Neural cell (in vitro differentiated cells): Measurements from ENCODE around the gene CHRNB4. TPM values are rescaled to one million over a fixed set of nuclear protein-coding genes. Genes with fewer than 3 reads are reported as not detected.

Experiments used
- H2AFZ ChIP-seq: fragments of 200-600, 300-800 bp; sonication (generic), shearing (Covaris generic); 2 replicates; pipeline ENCODE4 v1.6.0; 2014; ENCODE audit warnings: low read depth, mild to moderate bottlenecking, antibody characterized with exemption, low read length, moderate library complexity
- H3F3A ChIP-seq: fragments of 200-600 bp; shearing (Covaris generic); 2 replicates; pipeline ENCODE4 v1.6.1; 2016; ENCODE audit warnings: mild to moderate bottlenecking, moderate library complexity, mixed read lengths, antibody characterized with exemption, low read length; ENCODE audit not compliant: insufficient read depth, poor library complexity, severe bottlenecking
- H3K27ac ChIP-seq: fragments of 200-600, 300-800 bp; sonication (generic), shearing (Covaris generic); 2 replicates; pipeline ENCODE4 v1.5.1; 2014; ENCODE audit warnings: mild to moderate bottlenecking, low read length, moderate library complexity
- H3K27me3 ChIP-seq: fragments of 300-800, 200-600 bp; sonication (generic), shearing (Covaris generic); 2 replicates; pipeline ENCODE4 v1.6.0; 2014; ENCODE audit warnings: mild to moderate bottlenecking, low read depth, low read length, moderate library complexity; ENCODE audit not compliant: insufficient read depth
- H3K36me3 ChIP-seq: fragments of 300-800, 200-600 bp; sonication (generic), shearing (Covaris generic); 2 replicates; pipeline ENCODE4 v1.5.1; 2014; ENCODE audit warnings: mild to moderate bottlenecking, antibody characterized with exemption, low read length, moderate library complexity; ENCODE audit not compliant: insufficient read depth
- H3K4me2 ChIP-seq: fragments of 300-800, 200-600 bp; sonication (generic), shearing (Covaris generic); 2 replicates; pipeline ENCODE4 v1.6.0; 2014; ENCODE audit warnings: mild to moderate bottlenecking, low read length
- H3K4me3 ChIP-seq: fragments of 300-800, 200-600 bp; sonication (generic), shearing (Covaris generic); 2 replicates; pipeline ENCODE4 v1.5.1; 2014; ENCODE audit warnings: mild to moderate bottlenecking, low read length, moderate library complexity
- H3K79me2 ChIP-seq: fragments of 200-600 bp; shearing (Covaris generic); replicated peaks from 2 replicates; pipeline ENCODE4 v1.6.0; 2014; ENCODE audit warnings: mild to moderate bottlenecking, low read length, moderate library complexity; ENCODE audit not compliant: insufficient read depth
- H3K9ac ChIP-seq: fragments of 300-800, 200-600 bp; sonication (generic), shearing (Covaris generic); 2 replicates; pipeline ENCODE4 v1.6.1; 2016; ENCODE audit warnings: mild to moderate bottlenecking, low read length, mixed read lengths
- H3K9me2 ChIP-seq: fragments of 200-600 bp; shearing (Covaris generic); 2 replicates; pipeline ENCODE4 v1.6.1; 2016; ENCODE audit warnings: mild to moderate bottlenecking, low read length, mixed read lengths; ENCODE audit not compliant: insufficient read depth
- H3K9me3 ChIP-seq: fragments of 200-600, 300-800 bp; sonication (generic), shearing (Covaris generic); 2 replicates; pipeline ENCODE4 v1.6.1; 2016; ENCODE audit warnings: mild to moderate bottlenecking, mixed run types, low read length, moderate library complexity, mixed read lengths
- H4K20me1 ChIP-seq: fragments of 200-600 bp; shearing (Covaris generic); 2 replicates; pipeline ENCODE4 v1.6.1; 2016; ENCODE audit warnings: mild to moderate bottlenecking, mixed run types; ENCODE audit not compliant: insufficient read depth
- EP300 ChIP-seq: fragments of 450-650 bp; conservative IDR thresholded peaks from 2 replicates; pipeline ENCODE4 v1.6.1; 2014; ENCODE audit warnings: antibody characterized with exemption, mild to moderate bottlenecking, moderate library complexity; ENCODE audit not compliant: poor library complexity, severe bottlenecking
- EZH2 ChIP-seq: fragments of 200-600, 300-800 bp; shearing (Covaris generic), sonication (generic); IDR thresholded peaks from 2 replicates; pipeline ENCODE4 v1.6.1; 2014; ENCODE audit warnings: antibody characterized with exemption, low read length, borderline replicate concordance, mild to moderate bottlenecking; ENCODE audit not compliant: insufficient read depth, poor library complexity, severe bottlenecking
- MXI1 ChIP-seq: fragments of 450-650 bp; conservative IDR thresholded peaks from 2 replicates; pipeline ENCODE4 v1.6.1; 2014; ENCODE audit warnings: antibody characterized with exemption, mild to moderate bottlenecking; ENCODE audit not compliant: poor library complexity, severe bottlenecking
- POLR2AphosphoS5 ChIP-seq: IDR thresholded peaks from 2 replicates; pipeline ENCODE4 v1.6.1; 2012
- RAD21 ChIP-seq: fragments of 450-650 bp; conservative IDR thresholded peaks from 2 replicates; pipeline ENCODE4 v1.6.1; 2014; ENCODE audit warnings: antibody characterized with exemption, mild to moderate bottlenecking, moderate library complexity
- SMC3 ChIP-seq: fragments of 450-650 bp; conservative IDR thresholded peaks from 2 replicates; pipeline ENCODE4 v1.6.1; 2014; ENCODE audit warnings: antibody characterized with exemption, mild to moderate bottlenecking, moderate library complexity; ENCODE audit not compliant: poor library complexity
- TAF1 ChIP-seq: IDR thresholded peaks from 2 replicates; pipeline ENCODE4 v1.6.1; 2012; ENCODE audit warnings: low read depth
- polyA plus RNA-seq: library from polyadenylated mRNA; depleted of rRNA; stranded (reverse); fragments of >200 nt; gene quantifications from 2 replicates; pipeline ENCODE4 v1.2.3, GENCODE V29; 2014
- TF ChIP-seq, protein P1 (sequence below): fragments of 450-650 bp; IDR thresholded peaks from 2 replicates; pipeline ENCODE4 v1.5.1; 2014; ENCODE audit warnings: antibody characterized with exemption, mild to moderate bottlenecking, moderate library complexity; ENCODE audit not compliant: poor library complexity, severe bottlenecking
- TF ChIP-seq, protein P2 (sequence below): IDR thresholded peaks from 2 replicates; pipeline ENCODE4 v1.6.1; 2012; ENCODE audit warnings: borderline replicate concordance

The CHRNB4 gene
- polyA plus RNA-seq, 1 donor from 2014 or later: not detected

DNA sequence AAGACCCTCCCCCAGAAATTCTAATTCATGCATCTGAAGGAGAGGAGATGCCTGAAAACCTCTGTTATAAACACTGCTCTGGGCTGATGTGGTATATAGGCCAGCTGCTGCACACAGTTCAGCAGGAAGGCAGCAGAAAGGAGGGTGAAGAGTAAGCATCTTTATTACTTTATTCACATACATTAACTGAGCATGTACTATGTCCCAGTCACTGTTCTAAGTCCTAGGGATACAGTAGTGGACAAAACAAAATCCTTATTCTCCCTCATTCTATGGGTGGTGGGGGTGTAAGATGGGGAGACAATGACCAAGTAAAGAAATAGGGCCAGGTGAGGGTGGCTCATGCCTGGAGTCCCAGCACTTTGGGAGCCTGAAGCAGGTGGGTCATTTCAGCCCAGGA is 17.8 kb upstream of the CHRNB4 start:
- H3K27me3 ChIP-seq: no peaks in the 10 kb centered on the region
- no peaks in the 10 kb centered on the region for H3K36me3 ChIP-seq
- no peak overlapping the region for H3K4me3 ChIP-seq
- H3K4me2 ChIP-seq: no peak overlapping the region
- H4K20me1 ChIP-seq: no peaks in the 10 kb centered on the region
- no peaks in the 10 kb centered on the region for H3K79me2 ChIP-seq
- H3K9me2 ChIP-seq: no peaks in the 10 kb centered on the region
- H2AFZ ChIP-seq: no peak overlapping the region
- no peak overlapping the region for H3K9ac ChIP-seq
- no peak overlapping the region for H3K27ac ChIP-seq
- H3F3A ChIP-seq: no peaks in the 10 kb centered on the region
- H3K9me3 ChIP-seq: no peaks in the 10 kb centered on the region
- TF ChIP-seq, protein P1, sequence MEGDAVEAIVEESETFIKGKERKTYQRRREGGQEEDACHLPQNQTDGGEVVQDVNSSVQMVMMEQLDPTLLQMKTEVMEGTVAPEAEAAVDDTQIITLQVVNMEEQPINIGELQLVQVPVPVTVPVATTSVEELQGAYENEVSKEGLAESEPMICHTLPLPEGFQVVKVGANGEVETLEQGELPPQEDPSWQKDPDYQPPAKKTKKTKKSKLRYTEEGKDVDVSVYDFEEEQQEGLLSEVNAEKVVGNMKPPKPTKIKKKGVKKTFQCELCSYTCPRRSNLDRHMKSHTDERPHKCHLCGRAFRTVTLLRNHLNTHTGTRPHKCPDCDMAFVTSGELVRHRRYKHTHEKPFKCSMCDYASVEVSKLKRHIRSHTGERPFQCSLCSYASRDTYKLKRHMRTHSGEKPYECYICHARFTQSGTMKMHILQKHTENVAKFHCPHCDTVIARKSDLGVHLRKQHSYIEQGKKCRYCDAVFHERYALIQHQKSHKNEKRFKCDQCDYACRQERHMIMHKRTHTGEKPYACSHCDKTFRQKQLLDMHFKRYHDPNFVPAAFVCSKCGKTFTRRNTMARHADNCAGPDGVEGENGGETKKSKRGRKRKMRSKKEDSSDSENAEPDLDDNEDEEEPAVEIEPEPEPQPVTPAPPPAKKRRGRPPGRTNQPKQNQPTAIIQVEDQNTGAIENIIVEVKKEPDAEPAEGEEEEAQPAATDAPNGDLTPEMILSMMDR: no peak
- TF ChIP-seq, protein P2, sequence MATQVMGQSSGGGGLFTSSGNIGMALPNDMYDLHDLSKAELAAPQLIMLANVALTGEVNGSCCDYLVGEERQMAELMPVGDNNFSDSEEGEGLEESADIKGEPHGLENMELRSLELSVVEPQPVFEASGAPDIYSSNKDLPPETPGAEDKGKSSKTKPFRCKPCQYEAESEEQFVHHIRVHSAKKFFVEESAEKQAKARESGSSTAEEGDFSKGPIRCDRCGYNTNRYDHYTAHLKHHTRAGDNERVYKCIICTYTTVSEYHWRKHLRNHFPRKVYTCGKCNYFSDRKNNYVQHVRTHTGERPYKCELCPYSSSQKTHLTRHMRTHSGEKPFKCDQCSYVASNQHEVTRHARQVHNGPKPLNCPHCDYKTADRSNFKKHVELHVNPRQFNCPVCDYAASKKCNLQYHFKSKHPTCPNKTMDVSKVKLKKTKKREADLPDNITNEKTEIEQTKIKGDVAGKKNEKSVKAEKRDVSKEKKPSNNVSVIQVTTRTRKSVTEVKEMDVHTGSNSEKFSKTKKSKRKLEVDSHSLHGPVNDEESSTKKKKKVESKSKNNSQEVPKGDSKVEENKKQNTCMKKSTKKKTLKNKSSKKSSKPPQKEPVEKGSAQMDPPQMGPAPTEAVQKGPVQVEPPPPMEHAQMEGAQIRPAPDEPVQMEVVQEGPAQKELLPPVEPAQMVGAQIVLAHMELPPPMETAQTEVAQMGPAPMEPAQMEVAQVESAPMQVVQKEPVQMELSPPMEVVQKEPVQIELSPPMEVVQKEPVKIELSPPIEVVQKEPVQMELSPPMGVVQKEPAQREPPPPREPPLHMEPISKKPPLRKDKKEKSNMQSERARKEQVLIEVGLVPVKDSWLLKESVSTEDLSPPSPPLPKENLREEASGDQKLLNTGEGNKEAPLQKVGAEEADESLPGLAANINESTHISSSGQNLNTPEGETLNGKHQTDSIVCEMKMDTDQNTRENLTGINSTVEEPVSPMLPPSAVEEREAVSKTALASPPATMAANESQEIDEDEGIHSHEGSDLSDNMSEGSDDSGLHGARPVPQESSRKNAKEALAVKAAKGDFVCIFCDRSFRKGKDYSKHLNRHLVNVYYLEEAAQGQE: no peak
- no peak for TF ChIP-seq MXI1
- TF ChIP-seq EP300: no peak
- TF ChIP-seq EZH2: no peak
- TF ChIP-seq POLR2AphosphoS5: no peak
- TF ChIP-seq SMC3: no peak
- no peak for TF ChIP-seq TAF1
- no peak for TF ChIP-seq RAD21

DNA sequence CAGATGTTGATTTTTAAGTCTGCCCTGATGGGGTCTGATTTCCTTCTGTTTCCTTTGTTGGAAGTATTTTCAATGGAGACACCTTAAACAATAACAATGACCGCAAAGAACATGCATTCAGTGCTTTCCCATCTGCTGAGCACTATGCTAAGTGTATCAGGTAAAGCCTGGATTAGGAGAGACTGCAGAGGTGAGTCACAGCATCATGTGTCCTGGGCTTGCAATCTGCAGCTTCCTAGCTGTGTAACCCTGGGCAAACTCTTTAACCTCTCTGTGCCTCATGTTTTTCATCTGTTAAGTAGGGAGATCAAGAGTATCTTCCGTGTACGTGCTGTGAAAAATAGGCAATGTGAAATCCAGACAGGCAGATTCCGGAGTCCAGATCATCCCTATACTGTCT is 13.3 kb upstream of the CHRNB4 start:
- Histone ChIP-seq H4K20me1 (no peaks in the 10 kb centered on the region), H2AFZ (no peak overlapping the region), H3K27me3 (no peaks in the 10 kb centered on the region), H3K27ac (no peak overlapping the region), H3K9me3 (no peaks in the 10 kb centered on the region), H3K9ac (no peak overlapping the region), H3K9me2 (no peaks in the 10 kb centered on the region), H3K4me3 (no peak overlapping the region), H3K4me2 (no peak overlapping the region), H3K36me3 (no peaks in the 10 kb centered on the region), H3F3A (no peaks in the 10 kb centered on the region), H3K79me2 (no peaks in the 10 kb centered on the region)
- no peak for TF ChIP-seq RAD21
- TF ChIP-seq EP300: no peak
- TF ChIP-seq, protein P1: no peak
- TF ChIP-seq, protein P2: no peak
- no peak for TF ChIP-seq SMC3
- TF ChIP-seq MXI1: no peak
- no peak for TF ChIP-seq TAF1
- TF ChIP-seq EZH2: no peak
- TF ChIP-seq POLR2AphosphoS5: no peak
